BLaER1 (cell line): ENCODE results near the gene USP12.
"Not testable (repeated sequence)": the region's sequence is repeated elsewhere in the genome, so short reads cannot be mapped to it uniquely, and the experiment has no call there.

ENCODE experiments used
- H3K27ac ChIP-seq: shearing (Covaris generic); formaldehyde crosslinking; 2 replicates; pipeline ENCODE4 v1.8.1; 2022
- H3K27me3 ChIP-seq: shearing (Covaris generic); formaldehyde crosslinking; 2 replicates; pipeline ENCODE4 v1.8.1; 2022
- H3K36me3 ChIP-seq: shearing (Covaris generic); formaldehyde crosslinking; 2 replicates; pipeline ENCODE4 v1.8.1; 2022
- H3K4me1 ChIP-seq: shearing (Covaris generic); formaldehyde crosslinking; 2 replicates; pipeline ENCODE4 v1.8.1; 2022
- H3K4me2 ChIP-seq: shearing (Covaris generic); formaldehyde crosslinking; 2 replicates; pipeline ENCODE4 v1.8.1; 2022
- H3K4me3 ChIP-seq: shearing (Covaris generic); formaldehyde crosslinking; 2 replicates; pipeline ENCODE4 v1.8.1; 2022
- H3K9ac ChIP-seq: shearing (Covaris generic); formaldehyde crosslinking; 2 replicates; pipeline ENCODE4 v1.8.1; 2022
- H3K9me3 ChIP-seq: shearing (Covaris generic); formaldehyde crosslinking; 2 replicates; pipeline ENCODE4 v1.8.1; 2022
- H4K20me1 ChIP-seq: shearing (Covaris generic); formaldehyde crosslinking; 2 replicates; pipeline ENCODE4 v1.8.1; 2022
- Cebpa-rat ChIP-seq: shearing (Covaris generic); IDR thresholded peaks from 2 replicates; pipeline ENCODE4 v1.8.1; 2022

Gene USP12

GRCh38 chr13:27083183-27083582 is 88.4 kb downstream of the USP12 start:
- Histone ChIP-seq H4K20me1 (no peaks in the 10 kb centered on the region), H3K9ac (no peak overlapping the region), H3K4me1 (no peaks in the 10 kb centered on the region), H3K27ac (no peak overlapping the region), H3K36me3 (peaks cover 67% of the 10 kb centered on the region), H3K27me3 (no peaks in the 10 kb centered on the region), H3K4me2 (no peak overlapping the region), H3K9me3 (no peaks in the 10 kb centered on the region), H3K4me3 (no peak overlapping the region)
- TF ChIP-seq Cebpa-rat, result no peak

GRCh38 chr13:27081893-27082679 is 89.5 kb downstream of the USP12 start:
- Histone ChIP-seq H3K27me3 (no peaks in the 10 kb centered on the region), H3K9ac (no peak overlapping the region), H3K4me2 (no peak overlapping the region), H4K20me1 (no peaks in the 10 kb centered on the region), H3K36me3 (peaks cover 57% of the 10 kb centered on the region), H3K9me3 (no peaks in the 10 kb centered on the region), H3K4me1 (no peaks in the 10 kb centered on the region), H3K27ac (no peak overlapping the region), H3K4me3 (no peak overlapping the region)
- TF ChIP-seq Cebpa-rat, result no peak

- H3K36me3 ChIP-seq, result peaks cover 54% of the 10 kb centered on the region
- H4K20me1 ChIP-seq, result no peaks in the 10 kb centered on the region
- no peak for TF ChIP-seq Cebpa-rat
- H3K9ac ChIP-seq, result no peak overlapping the region
- no peak overlapping the region for H3K4me2 ChIP-seq
- H3K27ac ChIP-seq, result no peak overlapping the region
- H3K4me3 ChIP-seq, result no peak overlapping the region
- H3K9me3 ChIP-seq, result no peaks in the 10 kb centered on the region
- H3K27me3 ChIP-seq, result no peaks in the 10 kb centered on the region
- H3K4me1 ChIP-seq, result no peaks in the 10 kb centered on the region
Observed at GRCh38 chr13:27080018-27080948, 91.3 kb downstream of the USP12 start.

- Histone ChIP-seq H3K9me3 (no peaks in the 10 kb centered on the region), H3K36me3 (peaks cover 55% of the 10 kb centered on the region), H3K9ac (no peak overlapping the region), H3K4me2 (no peak overlapping the region), H3K4me3 (no peak overlapping the region), H3K27me3 (no peaks in the 10 kb centered on the region), H4K20me1 (no peaks in the 10 kb centered on the region), H3K27ac (no peak overlapping the region), H3K4me1 (no peaks in the 10 kb centered on the region)
- TF ChIP-seq Cebpa-rat, result no peak
Observed at GRCh38 chr13:27079421-27079958, 92.1 kb downstream of the USP12 start.

GRCh38 chr13:27077451-27077850 is 94.2 kb downstream of the USP12 start:
- Histone ChIP-seq H4K20me1 (no peaks in the 10 kb centered on the region), H3K36me3 (peaks cover 58% of the 10 kb centered on the region), H3K4me3 (no peak overlapping the region), H3K27me3 (no peaks in the 10 kb centered on the region), H3K4me2 (no peak overlapping the region), H3K9me3 (no peaks in the 10 kb centered on the region), H3K4me1 (no peaks in the 10 kb centered on the region), H3K9ac (no peak overlapping the region), H3K27ac (no peak overlapping the region)
- no peak for TF ChIP-seq Cebpa-rat

- Histone ChIP-seq H3K36me3 (peaks cover 52% of the 10 kb centered on the region), H3K4me1 (no peaks in the 10 kb centered on the region), H3K4me2 (no peak overlapping the region), H3K27me3 (no peaks in the 10 kb centered on the region), H3K27ac (no peak overlapping the region), H4K20me1 (no peaks in the 10 kb centered on the region), H3K9ac (no peak overlapping the region), H3K4me3 (no peak overlapping the region), H3K9me3 (no peaks in the 10 kb centered on the region)
- TF ChIP-seq Cebpa-rat, result no peak
Observed at GRCh38 chr13:27076421-27076820, 95.2 kb downstream of the USP12 start.

- Histone ChIP-seq H3K4me1 (no peaks in the 10 kb centered on the region), H3K4me3 (no peak overlapping the region), H3K27me3 (no peaks in the 10 kb centered on the region), H4K20me1 (no peaks in the 10 kb centered on the region), H3K36me3 (peaks cover 46% of the 10 kb centered on the region), H3K9ac (no peak overlapping the region), H3K9me3 (no peaks in the 10 kb centered on the region), H3K27ac (no peak overlapping the region), H3K4me2 (no peak overlapping the region)
- TF ChIP-seq Cebpa-rat, result no peak
Observed at GRCh38 chr13:27073186-27073585, 98.4 kb downstream of the USP12 start.

- H3K4me3 ChIP-seq, H3K27ac ChIP-seq, H4K20me1 ChIP-seq, H3K4me2 ChIP-seq, H3K4me1 ChIP-seq, H3K9ac ChIP-seq, H3K9me3 ChIP-seq, H3K27me3 ChIP-seq: not testable (repeated sequence)
- H3K36me3 ChIP-seq, result peaks cover 15% of the 10 kb centered on the region
Observed at GRCh38 chr13:27066123-27066522, 105.5 kb downstream of the USP12 start.

- Histone ChIP-seq H3K9me3 (peaks cover 7% of the 10 kb centered on the region; the same call in 1 of the 2 replicates), H3K4me1 (no peaks in the 10 kb centered on the region), H3K36me3 (peaks cover 13% of the 10 kb centered on the region), H3K27me3 (no peaks in the 10 kb centered on the region), H3K9ac (no peak overlapping the region), H3K27ac (no peak overlapping the region), H3K4me3 (no peak overlapping the region), H3K4me2 (no peak overlapping the region), H4K20me1 (no peaks in the 10 kb centered on the region)
- no peak for TF ChIP-seq Cebpa-rat
Observed at GRCh38 chr13:27065582-27065981, 106.0 kb downstream of the USP12 start.
